ENCODE data around the gene CYGB.
"Not testable (repeated sequence)": the region's sequence is repeated elsewhere in the genome, so short reads cannot be mapped to it uniquely, and the experiment has no call there.

CYGB gene

DNA sequence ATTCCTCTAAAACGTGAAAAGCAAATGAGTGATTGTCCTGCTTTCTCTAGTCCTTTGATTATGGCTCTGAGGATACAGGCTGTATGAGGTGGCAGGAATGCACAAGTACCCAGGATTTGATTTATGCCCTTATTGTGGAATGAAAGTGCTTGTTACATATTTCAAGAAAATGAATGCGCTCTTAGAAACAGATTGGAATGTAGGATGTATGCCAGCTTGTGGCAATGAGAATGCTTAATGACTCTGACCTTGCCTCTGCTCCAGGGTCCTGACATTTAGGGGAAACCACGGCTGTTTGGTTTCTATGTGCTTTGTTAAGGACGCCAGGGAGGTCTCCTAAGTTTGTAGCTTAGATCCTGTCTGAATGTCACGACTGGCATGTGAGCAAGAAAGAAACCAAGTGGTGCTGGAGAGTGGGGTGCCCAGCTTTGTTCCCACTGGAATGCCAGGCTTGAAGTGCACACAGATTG lies 24.3 kb upstream of the CYGB start:
- TF ChIP-seq, protein P1, sequence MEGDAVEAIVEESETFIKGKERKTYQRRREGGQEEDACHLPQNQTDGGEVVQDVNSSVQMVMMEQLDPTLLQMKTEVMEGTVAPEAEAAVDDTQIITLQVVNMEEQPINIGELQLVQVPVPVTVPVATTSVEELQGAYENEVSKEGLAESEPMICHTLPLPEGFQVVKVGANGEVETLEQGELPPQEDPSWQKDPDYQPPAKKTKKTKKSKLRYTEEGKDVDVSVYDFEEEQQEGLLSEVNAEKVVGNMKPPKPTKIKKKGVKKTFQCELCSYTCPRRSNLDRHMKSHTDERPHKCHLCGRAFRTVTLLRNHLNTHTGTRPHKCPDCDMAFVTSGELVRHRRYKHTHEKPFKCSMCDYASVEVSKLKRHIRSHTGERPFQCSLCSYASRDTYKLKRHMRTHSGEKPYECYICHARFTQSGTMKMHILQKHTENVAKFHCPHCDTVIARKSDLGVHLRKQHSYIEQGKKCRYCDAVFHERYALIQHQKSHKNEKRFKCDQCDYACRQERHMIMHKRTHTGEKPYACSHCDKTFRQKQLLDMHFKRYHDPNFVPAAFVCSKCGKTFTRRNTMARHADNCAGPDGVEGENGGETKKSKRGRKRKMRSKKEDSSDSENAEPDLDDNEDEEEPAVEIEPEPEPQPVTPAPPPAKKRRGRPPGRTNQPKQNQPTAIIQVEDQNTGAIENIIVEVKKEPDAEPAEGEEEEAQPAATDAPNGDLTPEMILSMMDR (IDR thresholded peaks at IDR 0.05; ENCODE audit: insufficient read depth, low read depth, low read length, missing control alignments) = no peak
- H3K4me3 ChIP-seq (ENCODE audit: low read length) = peak overlapping the region; percentile 1
- DNase-seq (ENCODE audit: low read depth) = no peak

DNA sequence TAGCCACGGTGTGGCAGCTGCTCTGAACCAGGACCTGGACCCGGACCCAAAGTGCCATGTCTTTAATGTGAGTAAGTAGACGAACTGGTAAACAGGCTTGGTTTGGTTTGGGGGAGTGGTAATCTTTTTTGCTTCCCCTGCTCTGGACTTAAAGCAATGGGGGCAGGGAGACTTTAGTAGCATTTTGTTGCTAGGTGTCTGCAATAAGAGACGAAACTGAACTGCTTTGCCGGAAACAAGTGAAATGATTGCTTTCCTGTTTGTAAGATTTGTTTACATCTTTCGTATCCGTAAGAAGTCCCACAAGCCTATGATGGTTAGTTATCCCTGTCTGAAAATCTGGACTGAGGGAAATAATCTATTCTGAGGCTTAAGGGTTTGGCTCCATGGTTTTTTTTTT lies 23.8 kb upstream of the CYGB start:
- TF ChIP-seq, protein P1 (IDR thresholded peaks at IDR 0.05; ENCODE audit: insufficient read depth, low read depth, low read length, missing control alignments) = no peak
- H3K4me3 ChIP-seq (ENCODE audit: low read length) = no peak overlapping the region
- DNase-seq (ENCODE audit: low read depth) = no peak

- DNase-seq (ENCODE audit: low read depth) = no peak
- TF ChIP-seq, protein P1 (IDR thresholded peaks at IDR 0.05; ENCODE audit: insufficient read depth, low read depth, low read length, missing control alignments) = no peak
- H3K4me3 ChIP-seq (ENCODE audit: low read length) = peak overlapping the region; percentile 4
These were observed 23.3 kb upstream of the CYGB start for GRCh38 chr17:76560877-76561221.

DNA sequence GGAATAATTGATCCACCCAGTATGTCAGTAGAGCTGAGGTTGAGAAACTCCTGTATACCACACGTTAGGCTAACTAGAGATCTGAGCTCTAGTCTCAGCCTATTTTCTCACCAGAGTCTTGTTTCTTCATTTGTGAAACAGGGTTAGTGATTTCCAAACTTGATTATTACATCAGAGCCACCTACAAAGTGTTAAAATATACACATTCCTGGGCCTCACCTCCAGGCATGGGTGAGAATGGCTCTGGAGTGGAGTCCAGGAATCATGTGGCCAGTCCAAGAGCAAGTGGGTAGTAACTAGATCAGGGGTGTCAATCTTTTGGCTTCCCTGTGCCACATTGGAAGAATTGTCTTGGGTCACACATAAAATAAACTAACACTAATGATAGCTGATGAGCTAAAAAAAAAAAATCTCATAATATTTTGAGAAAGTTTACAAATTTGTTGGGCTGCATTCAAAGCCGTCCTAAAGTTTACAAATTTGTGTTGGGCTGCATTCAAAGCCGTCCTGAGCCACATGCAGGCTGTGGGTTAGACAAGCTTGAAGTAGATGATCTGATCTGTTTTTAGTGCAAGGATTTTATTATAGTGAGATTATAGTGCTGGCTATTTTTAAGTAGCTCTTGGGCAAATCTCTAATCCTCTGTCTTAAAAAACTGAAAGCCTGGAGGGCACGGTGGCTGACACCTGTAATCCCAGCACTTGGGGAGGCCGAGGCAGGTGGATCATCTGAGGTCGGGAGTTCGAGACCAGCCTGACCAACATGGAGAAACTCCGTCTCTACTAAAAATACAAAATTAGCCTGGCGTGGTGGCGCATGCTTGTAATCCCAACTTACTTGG lies 22.7 kb upstream of the CYGB start:
- H3K4me3 ChIP-seq (ENCODE audit: low read length) = peak overlapping the region; percentile 95
- DNase-seq (ENCODE audit: low read depth) = no peak
- TF ChIP-seq, protein P1 (IDR thresholded peaks at IDR 0.05; ENCODE audit: insufficient read depth, low read depth, low read length, missing control alignments) = no peak

GRCh38 chr17:76559460-76559859 lies 22.0 kb upstream of the CYGB start:
- H3K4me3 ChIP-seq (ENCODE audit: low read length) = peak overlapping the region; percentile 95
- not testable (repeated sequence) for DNase-seq (ENCODE audit: low read depth)

DNA sequence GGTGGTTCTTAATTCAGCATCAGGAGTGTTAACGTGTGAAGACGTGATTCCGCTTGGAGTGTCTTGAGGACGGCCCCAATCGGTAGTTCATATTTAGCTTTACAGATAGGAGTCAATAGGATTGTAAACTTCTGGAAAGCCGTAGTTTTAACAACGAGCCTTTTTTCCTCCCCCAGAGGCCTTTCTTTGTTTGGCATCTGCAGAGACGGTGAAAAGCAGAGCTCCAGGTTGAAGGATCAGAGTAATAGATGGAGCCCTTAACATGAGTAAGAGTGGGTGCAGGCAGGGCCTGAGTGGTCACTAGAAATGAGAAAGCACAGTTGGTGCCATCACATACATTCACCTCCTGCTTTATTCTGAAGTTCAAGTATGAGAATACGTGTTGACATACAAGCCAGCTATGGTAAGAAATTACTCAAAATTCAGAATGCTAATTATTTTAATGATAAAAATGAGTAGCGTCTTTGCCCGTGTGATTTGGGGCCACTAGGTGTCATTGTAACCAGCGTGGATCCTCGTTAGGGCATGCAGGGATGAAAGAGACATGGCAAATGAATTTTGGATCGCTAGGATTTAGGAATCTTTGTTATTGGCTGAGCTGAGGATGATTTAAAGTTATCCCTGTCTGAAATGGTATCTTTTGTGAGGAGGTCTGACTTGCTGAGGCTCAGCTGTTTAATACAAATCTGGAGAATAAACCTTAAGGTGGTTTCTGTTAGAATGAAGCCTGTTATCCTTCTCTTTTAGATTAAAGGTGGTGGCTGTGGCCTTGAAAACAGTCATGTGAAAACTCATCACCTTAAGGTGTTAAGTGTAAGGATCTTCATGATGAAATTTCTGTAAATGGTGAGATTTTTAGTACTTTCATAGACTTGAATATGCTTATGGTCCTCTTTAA lies 20.9 kb upstream of the CYGB start:
- TF ChIP-seq, protein P1 (IDR thresholded peaks at IDR 0.05; ENCODE audit: insufficient read depth, low read depth, low read length, missing control alignments) = peak; percentile 53
- DNase-seq (ENCODE audit: low read depth) = no peak
- H3K4me3 ChIP-seq (ENCODE audit: low read length) = peak overlapping the region; percentile 95
